ENCODE data around the gene ATG9B.

Gene ATG9B

DNA sequence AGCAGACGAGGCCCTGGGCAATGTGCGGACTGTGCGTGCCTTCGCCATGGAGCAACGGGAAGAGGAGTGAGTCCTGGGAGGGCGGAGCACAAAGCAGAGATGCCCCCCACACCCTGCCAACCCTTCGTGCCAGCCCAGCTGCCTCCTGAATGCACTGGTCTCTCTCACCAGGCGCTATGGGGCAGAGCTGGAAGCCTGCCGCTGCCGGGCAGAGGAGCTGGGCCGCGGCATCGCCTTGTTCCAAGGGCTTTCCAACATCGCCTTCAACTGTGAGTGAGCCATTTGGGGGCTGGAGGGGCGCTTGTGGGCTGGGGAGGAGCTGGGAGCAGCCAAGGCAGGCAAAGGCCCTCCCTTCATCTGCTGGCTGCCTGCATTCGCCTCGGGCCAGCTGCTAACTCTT, 11.6 kb upstream of the ATG9B start:
- in situ Hi-C loops (cut with HindIII; ENCODE audit: low sequenced_read_pairs) = no loop called here
- no peak for DNase-seq (ENCODE audit: low read depth, low spot score)
- H3K4me3 ChIP-seq (ENCODE audit: low read depth, low read length) = no peak overlapping the region

GRCh38 chr7:151035026-151035717, 10.9 kb upstream of the ATG9B start:
- H3K4me3 ChIP-seq (ENCODE audit: low read depth, low read length) = no peak overlapping the region
- TF ChIP-seq, protein P1, sequence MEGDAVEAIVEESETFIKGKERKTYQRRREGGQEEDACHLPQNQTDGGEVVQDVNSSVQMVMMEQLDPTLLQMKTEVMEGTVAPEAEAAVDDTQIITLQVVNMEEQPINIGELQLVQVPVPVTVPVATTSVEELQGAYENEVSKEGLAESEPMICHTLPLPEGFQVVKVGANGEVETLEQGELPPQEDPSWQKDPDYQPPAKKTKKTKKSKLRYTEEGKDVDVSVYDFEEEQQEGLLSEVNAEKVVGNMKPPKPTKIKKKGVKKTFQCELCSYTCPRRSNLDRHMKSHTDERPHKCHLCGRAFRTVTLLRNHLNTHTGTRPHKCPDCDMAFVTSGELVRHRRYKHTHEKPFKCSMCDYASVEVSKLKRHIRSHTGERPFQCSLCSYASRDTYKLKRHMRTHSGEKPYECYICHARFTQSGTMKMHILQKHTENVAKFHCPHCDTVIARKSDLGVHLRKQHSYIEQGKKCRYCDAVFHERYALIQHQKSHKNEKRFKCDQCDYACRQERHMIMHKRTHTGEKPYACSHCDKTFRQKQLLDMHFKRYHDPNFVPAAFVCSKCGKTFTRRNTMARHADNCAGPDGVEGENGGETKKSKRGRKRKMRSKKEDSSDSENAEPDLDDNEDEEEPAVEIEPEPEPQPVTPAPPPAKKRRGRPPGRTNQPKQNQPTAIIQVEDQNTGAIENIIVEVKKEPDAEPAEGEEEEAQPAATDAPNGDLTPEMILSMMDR (IDR thresholded peaks at IDR 0.05; ENCODE audit: low read depth, low read length) = no peak
- no peak for DNase-seq (ENCODE audit: low read depth, low spot score)
- in situ Hi-C loops (cut with HindIII; ENCODE audit: low sequenced_read_pairs) = no loop called here

More for the DNA sequence above, 11.6 kb upstream of the ATG9B start:
- TF ChIP-seq, protein P1 (IDR thresholded peaks at IDR 0.05; ENCODE audit: low read depth, low read length) = no peak

DNA sequence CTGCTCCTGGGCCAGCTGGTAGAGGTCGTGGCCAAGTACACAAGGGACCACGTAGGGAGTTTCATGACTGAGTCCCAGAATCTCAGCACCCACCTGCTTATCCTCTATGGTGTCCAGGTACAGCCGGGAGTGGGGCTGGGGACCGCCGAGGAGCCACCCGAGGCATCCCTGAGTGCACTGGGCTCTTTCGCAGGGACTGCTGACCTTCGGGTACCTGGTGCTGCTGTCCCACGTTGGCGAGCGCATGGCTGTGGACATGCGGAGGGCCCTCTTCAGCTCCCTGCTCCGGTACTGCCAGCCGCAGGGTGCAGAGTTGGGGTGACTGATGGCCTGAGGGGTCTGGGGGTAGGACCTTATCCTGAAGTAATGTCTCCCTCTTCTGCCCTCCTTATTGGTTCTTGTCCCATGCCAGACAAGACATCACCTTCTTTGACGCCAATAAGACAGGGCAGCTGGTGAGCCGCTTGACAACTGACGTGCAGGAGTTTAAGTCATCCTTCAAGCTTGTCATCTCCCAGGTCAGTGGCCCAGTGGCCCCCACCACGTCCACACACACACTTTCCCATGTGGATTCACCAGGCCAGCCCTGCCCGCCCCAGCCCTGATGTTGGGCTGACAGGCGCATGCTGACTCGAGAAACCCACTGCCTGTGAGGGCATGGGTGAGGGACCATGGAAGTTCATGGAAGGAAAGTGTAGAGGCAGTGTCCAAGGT, 10.2 kb upstream of the ATG9B start:
- in situ Hi-C loops (cut with HindIII; ENCODE audit: low sequenced_read_pairs) = no loop called here
- DNase-seq (ENCODE audit: low read depth, low spot score) = no peak
- H3K4me3 ChIP-seq (ENCODE audit: low read depth, low read length) = no peak overlapping the region
- TF ChIP-seq, protein P1 (IDR thresholded peaks at IDR 0.05; ENCODE audit: low read depth, low read length) = no peak

GRCh38 chr7:151033864-151034249, 9.6 kb upstream of the ATG9B start:
- no peak overlapping the region for H3K4me3 ChIP-seq (ENCODE audit: low read depth, low read length)
- DNase-seq (ENCODE audit: low read depth, low spot score) = no peak
- in situ Hi-C loops (cut with HindIII; ENCODE audit: low sequenced_read_pairs) = no loop called here
- TF ChIP-seq, protein P1 (IDR thresholded peaks at IDR 0.05; ENCODE audit: low read depth, low read length) = no peak

- TF ChIP-seq, protein P1 (IDR thresholded peaks at IDR 0.05; ENCODE audit: low read depth, low read length) = no peak
- DNase-seq (ENCODE audit: low read depth, low spot score) = no peak
- H3K4me3 ChIP-seq (ENCODE audit: low read depth, low read length) = no peak overlapping the region
- in situ Hi-C loops (cut with HindIII; ENCODE audit: low sequenced_read_pairs) = no loop called here
Measured at GRCh38 chr7:151032936-151033863, 8.9 kb upstream of the ATG9B start.

DNA sequence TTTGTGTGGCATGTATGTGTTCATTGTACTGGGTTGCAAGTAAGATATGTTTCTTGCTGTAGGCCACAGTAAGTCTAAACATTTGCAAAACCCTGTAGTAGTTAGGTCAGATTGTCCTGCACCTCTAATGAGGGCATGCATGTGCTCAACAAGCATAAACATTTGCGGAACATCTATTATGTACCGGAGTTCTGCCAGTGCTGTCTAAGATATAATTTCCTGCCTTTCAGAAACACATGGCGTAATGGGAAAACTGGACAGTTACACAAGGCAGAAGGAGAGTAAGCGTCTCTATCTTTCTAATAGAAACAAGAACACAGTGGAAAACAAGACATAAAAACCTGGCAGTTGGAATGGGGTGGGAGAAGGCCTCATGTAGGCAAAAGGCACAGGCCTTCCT, 6.7 kb upstream of the ATG9B start:
- H3K4me3 ChIP-seq (ENCODE audit: low read depth, low read length) = no peak overlapping the region
- TF ChIP-seq, protein P1 (IDR thresholded peaks at IDR 0.05; ENCODE audit: low read depth, low read length) = no peak
- no peak for DNase-seq (ENCODE audit: low read depth, low spot score)
- in situ Hi-C loops (cut with HindIII; ENCODE audit: low sequenced_read_pairs) = no loop called here
